KMS-11 (cell line): ENCODE data around the gene ELN.

ENCODE experiments used
- H2AFZ ChIP-seq: fragments of 200-600 bp; sonication (generic); 2 replicates; pipeline ENCODE4 v1.6.1; 2016; ENCODE audit warnings: antibody characterized with exemption, mixed run types, low read depth
- H3K27ac ChIP-seq: fragments of 200-600 bp; sonication (generic); 2 replicates; pipeline ENCODE4 v1.6.1; 2016; ENCODE audit warnings: mild to moderate bottlenecking, mixed run types
- H3K27me3 ChIP-seq: fragments of 200-600 bp; sonication (generic); 2 replicates; pipeline ENCODE4 v1.6.1; 2017; ENCODE audit warnings: mild to moderate bottlenecking, low read depth, mixed run types, moderate library complexity; ENCODE audit not compliant: insufficient read depth
- H3K36me3 ChIP-seq: fragments of 200-600 bp; sonication (generic); 2 replicates; pipeline ENCODE4 v1.6.1; 2017; ENCODE audit warnings: mild to moderate bottlenecking, mixed run types; ENCODE audit not compliant: insufficient read depth
- H3K4me1 ChIP-seq: fragments of 200-600 bp; sonication (generic); 2 replicates; pipeline ENCODE4 v1.6.1; 2016; ENCODE audit warnings: mild to moderate bottlenecking, low read depth, mixed run types; ENCODE audit not compliant: poor library complexity, severe bottlenecking
- H3K4me2 ChIP-seq: fragments of 200-600 bp; sonication (generic); 2 replicates; pipeline ENCODE4 v1.7.0; 2016; ENCODE audit warnings: mild to moderate bottlenecking, mixed run types
- H3K4me3 ChIP-seq: fragments of 200-600 bp; sonication (generic); IDR thresholded peaks from 2 replicates; pipeline ENCODE4 v1.6.1; 2017; ENCODE audit warnings: low read depth, low read length, mixed read lengths; ENCODE audit not compliant: insufficient read depth
- H3K79me2 ChIP-seq: fragments of 200-600 bp; sonication (generic); 2 replicates; pipeline ENCODE4 v1.6.1; 2016; ENCODE audit warnings: low read depth, mixed run types; ENCODE audit not compliant: insufficient read depth
- H3K9ac ChIP-seq: fragments of 200-600 bp; sonication (generic); 2 replicates; pipeline ENCODE4 v1.6.1; 2016; ENCODE audit warnings: mild to moderate bottlenecking, mixed run types
- H4K20me1 ChIP-seq: fragments of 200-600 bp; sonication (generic); 2 replicates; pipeline ENCODE4 v1.6.1; 2016; ENCODE audit warnings: mild to moderate bottlenecking, mixed run types; ENCODE audit not compliant: insufficient read depth
- TF ChIP-seq, protein P1 (sequence below): fragments of 200-600 bp; sonication (generic); conservative IDR thresholded peaks from 2 replicates; pipeline ENCODE4 v1.6.1; 2017; ENCODE audit warnings: low read depth, mild to moderate bottlenecking, antibody characterized with exemption, low read length, moderate library complexity, mixed read lengths

ELN gene

DNA sequence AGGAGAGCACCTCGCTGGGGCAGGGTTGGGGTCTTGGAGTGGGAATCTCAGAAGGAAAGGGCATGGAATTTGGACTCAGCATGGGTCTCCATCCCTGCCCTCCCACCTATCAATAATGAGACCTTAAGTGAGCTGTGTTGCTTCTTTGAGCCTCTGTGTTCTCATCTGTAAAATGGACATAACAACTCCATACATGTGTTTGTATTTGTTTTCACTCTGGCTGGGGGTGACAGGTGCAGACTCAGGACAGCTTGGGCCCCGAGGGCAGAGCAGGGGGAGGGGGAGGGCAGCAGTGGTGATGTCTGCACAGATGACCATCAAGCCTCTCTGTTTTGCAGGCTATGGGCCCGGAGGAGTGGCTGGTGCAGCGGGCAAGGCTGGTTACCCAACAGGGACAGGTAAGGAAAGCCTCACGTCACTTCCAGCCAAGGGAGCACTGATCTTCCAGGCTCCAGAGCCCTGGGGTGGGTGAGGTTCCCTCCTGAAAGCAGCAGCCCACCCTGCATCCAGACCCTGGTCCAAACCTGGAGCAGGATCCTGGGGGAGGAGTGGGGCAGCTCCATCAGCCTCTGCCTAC lies 19.9 kb downstream of the ELN start:
- no peaks in the 10 kb centered on the region for H4K20me1 ChIP-seq
- H3K27me3 ChIP-seq, result peaks cover 59% of the 10 kb centered on the region
- H3K79me2 ChIP-seq, result no peaks in the 10 kb centered on the region
- TF ChIP-seq, protein P1, sequence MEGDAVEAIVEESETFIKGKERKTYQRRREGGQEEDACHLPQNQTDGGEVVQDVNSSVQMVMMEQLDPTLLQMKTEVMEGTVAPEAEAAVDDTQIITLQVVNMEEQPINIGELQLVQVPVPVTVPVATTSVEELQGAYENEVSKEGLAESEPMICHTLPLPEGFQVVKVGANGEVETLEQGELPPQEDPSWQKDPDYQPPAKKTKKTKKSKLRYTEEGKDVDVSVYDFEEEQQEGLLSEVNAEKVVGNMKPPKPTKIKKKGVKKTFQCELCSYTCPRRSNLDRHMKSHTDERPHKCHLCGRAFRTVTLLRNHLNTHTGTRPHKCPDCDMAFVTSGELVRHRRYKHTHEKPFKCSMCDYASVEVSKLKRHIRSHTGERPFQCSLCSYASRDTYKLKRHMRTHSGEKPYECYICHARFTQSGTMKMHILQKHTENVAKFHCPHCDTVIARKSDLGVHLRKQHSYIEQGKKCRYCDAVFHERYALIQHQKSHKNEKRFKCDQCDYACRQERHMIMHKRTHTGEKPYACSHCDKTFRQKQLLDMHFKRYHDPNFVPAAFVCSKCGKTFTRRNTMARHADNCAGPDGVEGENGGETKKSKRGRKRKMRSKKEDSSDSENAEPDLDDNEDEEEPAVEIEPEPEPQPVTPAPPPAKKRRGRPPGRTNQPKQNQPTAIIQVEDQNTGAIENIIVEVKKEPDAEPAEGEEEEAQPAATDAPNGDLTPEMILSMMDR, result no peak
- H3K36me3 ChIP-seq, result no peaks in the 10 kb centered on the region
- no peak overlapping the region for H3K27ac ChIP-seq
- no peak overlapping the region for H3K4me3 ChIP-seq
- H2AFZ ChIP-seq, result no peak overlapping the region
- no peaks in the 10 kb centered on the region for H3K4me1 ChIP-seq
- H3K4me2 ChIP-seq, result no peak overlapping the region
- no peak overlapping the region for H3K9ac ChIP-seq

DNA sequence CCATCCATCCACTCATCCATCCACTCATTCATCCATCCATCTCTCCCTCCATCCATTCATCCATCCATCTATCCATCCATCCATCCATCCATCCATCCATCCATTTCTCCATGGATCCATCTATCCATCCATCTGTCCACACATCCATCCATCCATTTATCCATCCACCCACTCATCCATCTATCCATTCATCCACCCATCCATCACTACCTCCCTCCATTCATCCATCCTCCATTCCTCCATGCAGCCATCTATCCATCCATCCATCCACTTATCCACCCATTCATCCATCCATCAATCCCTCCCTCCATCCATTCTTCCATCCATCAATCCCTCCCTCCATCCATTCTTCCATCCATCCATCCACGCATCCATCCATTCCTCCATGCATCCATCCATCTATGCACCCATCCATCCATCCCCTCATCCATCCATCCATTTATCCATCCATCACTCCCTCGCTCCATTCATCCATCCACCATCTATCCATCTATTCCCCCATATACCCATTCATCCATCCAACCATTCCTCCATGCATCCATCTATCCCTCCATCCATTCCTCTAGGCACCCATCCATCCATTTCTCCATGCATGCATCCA lies 21.1 kb downstream of the ELN start:
- H3K4me2 ChIP-seq, result no peak overlapping the region
- no peak overlapping the region for H3K4me3 ChIP-seq
- TF ChIP-seq, protein P1, result no peak
- H3K79me2 ChIP-seq, result no peaks in the 10 kb centered on the region
- H3K27ac ChIP-seq, result no peak overlapping the region
- H2AFZ ChIP-seq, result no peak overlapping the region
- H4K20me1 ChIP-seq, result no peaks in the 10 kb centered on the region
- no peak overlapping the region for H3K9ac ChIP-seq
- H3K4me1 ChIP-seq, result no peaks in the 10 kb centered on the region
- peaks cover 56% of the 10 kb centered on the region for H3K27me3 ChIP-seq
- H3K36me3 ChIP-seq, result no peaks in the 10 kb centered on the region

DNA sequence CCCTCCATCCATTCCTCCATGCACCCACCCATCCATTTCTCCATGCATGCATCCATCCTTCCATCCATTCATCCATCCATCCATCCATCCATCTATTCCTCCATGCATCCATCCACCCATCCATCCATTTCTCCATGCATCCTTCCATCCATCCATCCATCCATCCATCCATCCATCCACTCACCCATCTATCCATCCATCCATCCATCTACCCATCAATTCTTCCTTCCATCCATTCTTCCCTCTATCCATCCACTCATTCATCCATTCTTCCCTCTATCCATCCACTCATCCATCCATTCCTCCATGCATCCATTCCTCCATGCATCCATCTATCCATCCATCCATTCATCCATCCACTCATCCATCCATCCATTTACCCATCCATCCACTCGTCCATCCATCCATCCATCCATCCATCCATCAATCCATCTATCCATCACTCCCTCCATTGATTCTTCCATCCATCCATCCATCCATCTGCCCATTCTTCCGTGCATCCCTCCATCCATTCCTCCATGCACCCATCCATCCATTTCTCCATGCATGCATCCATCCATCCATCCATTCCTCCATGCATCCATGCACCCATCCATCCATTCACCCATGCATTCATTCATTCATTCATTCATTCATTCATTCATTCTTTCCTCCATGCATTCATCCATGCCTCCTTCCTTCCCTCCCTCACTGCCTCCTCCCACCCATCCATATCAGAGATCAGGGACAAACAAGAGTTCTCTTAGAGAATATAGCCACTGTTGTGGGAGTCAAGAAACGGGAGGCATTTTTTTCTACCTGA lies 22.2 kb downstream of the ELN start:
- Histone ChIP-seq H3K36me3 (no peaks in the 10 kb centered on the region), H3K79me2 (no peaks in the 10 kb centered on the region), H3K4me2 (no peak overlapping the region), H3K27ac (no peak overlapping the region), H4K20me1 (no peaks in the 10 kb centered on the region), H3K4me1 (no peaks in the 10 kb centered on the region), H3K9ac (no peak overlapping the region), H3K27me3 (peaks cover 55% of the 10 kb centered on the region), H3K4me3 (no peak overlapping the region), H2AFZ (no peak overlapping the region)
- TF ChIP-seq, protein P1, result no peak

DNA sequence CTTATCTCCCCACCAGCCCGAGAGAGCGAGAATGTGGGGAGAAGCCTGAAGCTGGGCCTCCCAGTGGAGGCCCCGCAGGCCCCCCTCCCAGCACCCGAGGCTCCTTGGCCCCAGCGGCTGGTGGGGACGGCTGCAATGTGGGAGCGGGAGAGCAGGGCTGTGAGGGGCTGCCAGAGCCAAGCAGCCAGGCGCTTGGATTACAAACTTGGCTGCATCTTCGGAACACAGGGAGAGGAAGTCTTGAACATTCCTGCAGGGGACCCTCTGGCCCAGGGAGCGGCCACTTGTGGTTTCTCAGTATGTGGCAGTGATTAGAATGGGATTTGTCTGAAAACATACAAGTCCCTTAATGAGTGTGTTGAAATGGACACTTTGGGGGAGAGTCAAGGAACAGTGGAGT lies 23.2 kb downstream of the ELN start:
- peaks cover 52% of the 10 kb centered on the region for H3K27me3 ChIP-seq
- H2AFZ ChIP-seq, result no peak overlapping the region
- no peaks in the 10 kb centered on the region for H4K20me1 ChIP-seq
- H3K4me1 ChIP-seq, result no peaks in the 10 kb centered on the region
- TF ChIP-seq, protein P1, result no peak
- H3K4me3 ChIP-seq, result no peak overlapping the region
- H3K4me2 ChIP-seq, result no peak overlapping the region
- H3K9ac ChIP-seq, result no peak overlapping the region
- no peaks in the 10 kb centered on the region for H3K36me3 ChIP-seq
- no peak overlapping the region for H3K27ac ChIP-seq
- H3K79me2 ChIP-seq, result no peaks in the 10 kb centered on the region
